PC-9 (cell line): ENCODE measurements around the gene ARHGEF5.
"Not testable (repeated sequence)": the region's sequence is repeated elsewhere in the genome, so short reads cannot be mapped to it uniquely, and the experiment has no call there.

Source experiments
- EZH2 ChIP-seq: fragments of 200-600 bp; sonication (generic); IDR thresholded peaks from 2 replicates; pipeline ENCODE4 v1.8.0; 2017; ENCODE audit warnings: antibody characterized with exemption, low read depth
- TF ChIP-seq, protein P1 (sequence below): fragments of 200-600 bp; sonication (generic); conservative IDR thresholded peaks from 2 replicates; pipeline ENCODE4 v1.6.1; 2017; ENCODE audit warnings: mixed run types, antibody characterized with exemption, mild to moderate bottlenecking, moderate library complexity

DNA sequence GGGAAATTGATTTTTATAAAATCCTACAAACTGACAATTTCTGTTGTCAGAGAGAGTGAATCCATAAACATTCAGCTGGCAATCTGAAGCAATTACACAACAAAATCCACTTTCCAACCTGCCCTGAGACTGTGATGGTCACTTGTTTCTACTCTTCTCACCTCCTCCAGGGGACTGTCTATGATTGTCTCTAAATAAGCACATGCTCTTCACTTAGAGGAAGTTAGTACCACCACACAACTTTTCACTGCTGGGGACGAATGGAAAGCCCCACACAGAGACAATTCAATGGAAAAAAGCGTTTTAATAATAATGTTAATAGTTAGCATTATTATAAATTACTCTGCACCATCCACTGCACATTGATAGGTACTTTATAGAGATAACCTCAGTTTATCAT, 35.7 kb upstream of the ARHGEF5 start:
- TF ChIP-seq, protein P1, sequence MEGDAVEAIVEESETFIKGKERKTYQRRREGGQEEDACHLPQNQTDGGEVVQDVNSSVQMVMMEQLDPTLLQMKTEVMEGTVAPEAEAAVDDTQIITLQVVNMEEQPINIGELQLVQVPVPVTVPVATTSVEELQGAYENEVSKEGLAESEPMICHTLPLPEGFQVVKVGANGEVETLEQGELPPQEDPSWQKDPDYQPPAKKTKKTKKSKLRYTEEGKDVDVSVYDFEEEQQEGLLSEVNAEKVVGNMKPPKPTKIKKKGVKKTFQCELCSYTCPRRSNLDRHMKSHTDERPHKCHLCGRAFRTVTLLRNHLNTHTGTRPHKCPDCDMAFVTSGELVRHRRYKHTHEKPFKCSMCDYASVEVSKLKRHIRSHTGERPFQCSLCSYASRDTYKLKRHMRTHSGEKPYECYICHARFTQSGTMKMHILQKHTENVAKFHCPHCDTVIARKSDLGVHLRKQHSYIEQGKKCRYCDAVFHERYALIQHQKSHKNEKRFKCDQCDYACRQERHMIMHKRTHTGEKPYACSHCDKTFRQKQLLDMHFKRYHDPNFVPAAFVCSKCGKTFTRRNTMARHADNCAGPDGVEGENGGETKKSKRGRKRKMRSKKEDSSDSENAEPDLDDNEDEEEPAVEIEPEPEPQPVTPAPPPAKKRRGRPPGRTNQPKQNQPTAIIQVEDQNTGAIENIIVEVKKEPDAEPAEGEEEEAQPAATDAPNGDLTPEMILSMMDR, result not testable (repeated sequence)
- TF ChIP-seq EZH2, result not testable (repeated sequence)
